ENCODE data around the gene GNAZ.
"Not testable (repeated sequence)": the region's sequence is repeated elsewhere in the genome, so short reads cannot be mapped to it uniquely, and the experiment has no call there.

Gene GNAZ

DNA sequence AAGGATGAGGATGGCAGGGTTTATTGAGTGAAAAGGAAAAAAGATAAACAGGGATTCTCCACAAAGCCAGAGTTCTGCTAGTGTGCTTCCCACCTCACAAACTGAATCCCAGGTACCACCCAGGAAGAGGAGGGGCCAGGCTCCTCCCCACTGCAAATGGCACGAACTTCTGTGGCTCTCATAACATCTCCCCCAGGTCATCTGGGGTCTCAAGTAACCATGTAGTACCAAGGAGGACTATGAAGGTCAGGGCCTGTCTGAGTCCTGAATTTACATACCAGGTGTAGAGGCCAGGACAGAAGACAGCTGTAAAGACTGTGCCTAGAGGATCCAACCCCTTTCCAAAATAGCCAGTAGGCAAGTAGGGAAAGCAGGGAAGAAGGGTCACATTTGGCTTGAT lies 25.7 kb upstream of the GNAZ start:
- no peak for DNase-seq (ENCODE audit: low read depth in 2 of 2)

DNA sequence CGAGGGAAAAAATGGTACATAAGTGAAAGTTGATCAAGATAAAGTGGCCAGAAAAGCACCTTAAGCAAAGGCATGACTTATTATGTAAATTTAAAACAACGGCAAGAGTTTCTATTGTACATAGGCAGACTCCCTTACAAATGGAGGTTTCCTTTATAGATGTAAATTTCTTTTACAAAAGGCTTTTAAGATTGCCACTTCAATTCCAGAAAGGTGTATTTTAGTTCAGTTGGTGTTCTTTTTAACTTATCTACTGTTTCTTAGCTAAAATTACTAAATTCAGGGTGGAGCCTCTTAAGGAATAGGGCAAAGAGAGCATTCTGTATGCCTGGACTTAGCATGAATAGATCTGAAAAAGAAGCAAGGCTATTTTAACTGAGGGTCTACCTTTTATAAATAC lies 24.9 kb upstream of the GNAZ start:
- DNase-seq (ENCODE audit: low read depth in 2 of 2) = no peak

GRCh38 chr22:23047265-23047664 lies 23.1 kb upstream of the GNAZ start:
- no peak for DNase-seq (ENCODE audit: low read depth in 2 of 2)

DNA sequence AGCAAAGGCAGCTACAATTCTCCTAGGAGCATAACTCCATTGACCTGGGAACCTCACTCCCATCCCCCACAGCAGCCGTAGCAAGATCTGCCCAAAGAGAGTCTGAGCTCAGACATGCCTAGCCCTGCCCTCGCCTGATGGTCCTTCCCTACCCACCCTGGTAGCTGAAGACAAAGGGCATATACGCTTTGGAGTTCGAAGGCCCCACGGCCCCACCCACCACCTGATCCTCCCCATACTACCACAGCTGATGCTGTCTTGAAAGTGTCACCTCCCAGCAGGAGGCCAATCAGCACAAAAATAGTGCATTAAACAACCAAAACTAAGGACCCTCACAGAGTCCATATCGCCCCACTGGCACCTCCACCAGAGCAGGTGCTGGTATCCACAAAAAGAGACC lies 22.6 kb upstream of the GNAZ start:
- DNase-seq (ENCODE audit: low read depth in 2 of 2) = no peak

GRCh38 chr22:23050546-23050945 lies 19.8 kb upstream of the GNAZ start:
- not testable (repeated sequence) for DNase-seq (ENCODE audit: low read depth in 2 of 2)

- DNase-seq (ENCODE audit: low read depth in 2 of 2) = no peak
These were observed 17.1 kb upstream of the GNAZ start for GRCh38 chr22:23053051-23053707.

GRCh38 chr22:23053912-23054530 lies 16.3 kb upstream of the GNAZ start:
- DNase-seq (ENCODE audit: low read depth in 2 of 2) = no peak

GRCh38 chr22:23054531-23055257 lies 15.6 kb upstream of the GNAZ start:
- DNase-seq (ENCODE audit: low read depth in 2 of 2) = no peak

- no peak for DNase-seq (ENCODE audit: low read depth in 2 of 2)
These were observed 14.7 kb upstream of the GNAZ start for GRCh38 chr22:23055449-23056179.

DNA sequence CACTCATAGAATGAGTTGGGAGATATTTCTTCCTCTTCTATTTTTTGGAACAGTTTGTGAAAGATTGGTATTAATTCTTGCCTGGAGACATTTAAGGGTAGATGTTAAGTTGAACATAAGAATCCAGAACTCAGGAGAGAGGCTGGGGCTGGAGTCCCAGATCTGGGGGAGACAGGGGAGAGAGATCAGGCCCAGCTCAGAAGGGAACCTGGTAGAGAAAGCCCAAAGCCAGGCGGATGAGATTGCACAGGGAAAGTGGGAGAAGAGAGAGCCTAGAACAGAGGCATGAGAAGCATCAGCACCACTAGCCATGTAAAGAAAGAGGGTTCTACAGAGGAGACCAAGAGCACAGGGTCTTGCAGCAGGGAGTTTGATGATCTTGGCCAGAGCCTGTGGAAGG lies 13.0 kb upstream of the GNAZ start:
- no peak for DNase-seq (ENCODE audit: low read depth in 2 of 2)

DNA sequence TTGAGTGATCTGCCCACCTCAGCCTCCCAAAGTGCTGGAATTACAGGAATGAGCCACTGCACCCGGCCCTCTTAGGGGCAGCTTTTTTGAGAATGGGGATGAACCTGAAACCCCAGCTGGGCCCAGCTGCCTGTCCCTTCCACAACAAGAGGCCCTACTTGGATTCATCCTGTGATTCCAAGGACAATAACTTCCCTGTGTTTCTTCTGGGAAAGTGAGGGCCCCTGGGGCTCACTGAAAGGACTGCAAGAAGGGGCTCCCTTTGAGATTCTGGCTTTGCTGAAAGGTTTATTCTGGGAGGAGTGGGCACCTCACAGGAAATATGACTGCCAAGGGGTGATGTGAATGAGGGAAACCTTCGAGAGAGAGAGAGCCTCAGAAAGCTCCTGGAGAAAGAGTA lies 12.3 kb upstream of the GNAZ start:
- no peak for DNase-seq (ENCODE audit: low read depth in 2 of 2)

GRCh38 chr22:23058481-23059283 lies 11.6 kb upstream of the GNAZ start:
- DNase-seq (ENCODE audit: low read depth in 2 of 2) = no peak

- DNase-seq (ENCODE audit: low read depth in 2 of 2) = no peak
These were observed 10.9 kb upstream of the GNAZ start for GRCh38 chr22:23059284-23059948.

GRCh38 chr22:23060612-23061400 lies 9.5 kb upstream of the GNAZ start:
- no peak for DNase-seq (ENCODE audit: low read depth in 2 of 2)

GRCh38 chr22:23061471-23062280 lies 8.6 kb upstream of the GNAZ start:
- DNase-seq (ENCODE audit: low read depth in 2 of 2) = no peak

GRCh38 chr22:23062616-23063538 lies 7.4 kb upstream of the GNAZ start:
- no peak for DNase-seq (ENCODE audit: low read depth in 2 of 2)

DNA sequence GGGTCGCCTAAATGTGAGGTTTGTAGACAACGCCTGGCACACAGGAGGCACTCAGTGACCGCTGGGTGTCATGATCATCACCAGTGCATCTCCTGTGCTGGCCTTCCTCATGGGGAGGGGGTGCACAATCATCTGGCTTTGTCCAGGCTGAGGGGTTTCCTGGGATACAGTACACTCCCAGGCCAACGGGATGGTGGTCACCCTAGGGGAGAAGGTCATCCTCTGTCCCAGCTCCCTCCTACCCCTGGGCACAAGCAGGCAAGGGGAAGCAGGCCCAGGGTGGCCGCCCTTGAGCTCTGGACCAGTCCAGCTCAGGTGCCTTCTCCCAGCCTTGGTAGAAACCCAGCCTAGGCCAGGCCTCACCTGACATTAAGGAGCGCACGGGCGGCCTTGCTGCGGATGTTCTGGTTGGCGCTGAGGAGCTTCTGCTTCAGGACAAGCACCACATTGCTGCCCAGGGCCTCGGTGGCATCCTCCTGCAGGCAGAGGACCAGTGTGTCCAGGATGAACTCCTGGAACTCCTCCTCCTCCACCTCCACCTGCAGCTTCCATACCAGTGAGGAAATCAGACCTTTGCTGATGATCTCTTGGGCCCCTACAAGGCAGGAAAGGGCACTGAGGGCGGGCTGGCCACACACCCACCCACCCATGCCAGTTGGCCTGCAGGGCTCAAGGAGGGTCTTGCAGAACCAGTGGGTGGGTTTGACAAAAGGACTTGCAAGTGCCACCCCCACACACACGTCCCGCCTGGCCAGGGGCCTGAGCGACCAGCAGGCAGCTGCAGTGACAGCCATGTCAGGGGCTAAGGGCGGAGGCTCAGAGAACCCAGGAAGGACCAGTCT lies 6.6 kb upstream of the GNAZ start:
- no peak for DNase-seq (ENCODE audit: low read depth in 2 of 2)
